Right kidney (tissue), 1 donor: Measurements from ENCODE around the gene CAB39.
"Not testable (repeated sequence)": the region's sequence is repeated elsewhere in the genome, so short reads cannot be mapped to it uniquely, and the experiment has no call there.

Experiments used
- DNase-seq: peaks from one replicate; pipeline ENCODE4 v3.0.0-alpha.2; 2016

The CAB39 gene

DNA sequence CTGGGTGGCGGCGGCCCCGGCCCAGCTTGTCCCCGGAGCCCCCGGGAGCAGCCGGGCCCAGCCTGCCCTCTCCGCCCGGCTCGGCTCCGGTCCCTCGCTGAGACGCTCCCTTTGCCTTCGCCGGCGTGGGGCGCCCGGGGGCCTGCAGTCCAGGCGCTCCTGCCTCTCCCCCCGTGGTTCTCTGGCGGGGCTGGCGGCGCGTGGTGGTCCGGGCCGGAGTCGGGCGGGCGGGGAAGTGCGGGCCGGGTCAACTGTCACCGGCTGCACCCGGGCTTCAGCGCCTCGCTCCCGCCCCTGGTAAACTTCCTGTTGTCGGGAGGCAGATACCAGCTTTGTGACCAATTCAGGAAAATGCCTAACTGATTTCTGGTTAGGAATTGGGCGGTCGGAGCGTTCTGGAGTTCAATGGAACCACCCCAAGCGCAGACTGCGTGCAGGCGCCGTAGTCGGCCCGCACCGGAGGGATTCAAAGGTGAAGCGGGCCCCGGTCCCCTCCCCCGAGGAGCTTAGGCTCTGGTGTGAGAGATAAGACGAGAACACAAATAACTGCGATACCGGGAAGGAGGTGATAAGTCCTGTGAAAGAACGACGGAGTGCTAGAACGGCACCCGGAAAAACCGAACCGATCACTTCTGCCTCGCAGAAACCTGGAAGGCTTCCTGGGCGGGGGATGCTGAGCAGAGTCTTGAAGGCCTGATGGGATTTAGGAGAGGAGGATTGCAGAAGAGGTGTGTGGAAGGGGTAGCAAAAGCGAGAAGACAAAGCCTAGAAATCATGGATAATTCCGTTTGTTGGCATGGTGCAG lies 891 bp downstream of the CAB39 start:
- DNase-seq, result peak; percentile 78

DNA sequence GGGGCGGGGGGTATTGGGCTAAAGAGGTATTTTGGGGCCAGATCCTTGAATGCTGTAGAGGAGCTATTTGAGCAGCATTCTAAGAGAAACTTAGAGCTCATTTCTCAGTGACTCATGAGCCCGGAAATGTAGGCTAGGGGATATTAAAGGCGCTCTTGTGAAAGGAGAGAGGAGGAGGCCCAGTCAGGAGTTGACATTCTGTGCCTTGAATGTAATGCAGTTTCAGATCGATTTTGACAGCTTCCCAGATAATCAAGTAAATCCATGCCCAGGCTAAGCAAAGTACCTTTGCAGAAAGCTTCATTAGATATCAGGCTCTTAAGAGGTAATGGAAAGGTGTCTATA lies 1.5 kb downstream of the CAB39 start:
- no peak for DNase-seq

DNA sequence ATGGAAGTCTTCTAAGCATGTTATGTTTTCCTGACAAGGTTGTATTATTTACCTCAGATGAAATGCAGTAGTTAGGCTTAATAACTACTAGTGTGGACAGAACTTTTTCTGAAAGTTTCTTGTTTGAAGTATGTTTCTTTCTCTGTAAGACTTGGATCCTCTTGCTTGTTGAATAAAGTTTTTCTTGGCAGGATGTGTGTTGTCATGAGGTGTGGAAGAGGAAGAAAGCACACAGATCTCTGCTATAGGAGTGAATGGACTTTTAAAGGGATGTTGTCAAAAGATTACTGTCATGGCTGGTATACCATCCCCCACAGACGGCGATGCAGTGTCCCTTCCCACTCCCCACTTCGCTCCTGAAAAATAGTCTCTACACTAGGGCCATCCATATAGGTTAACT lies 2.6 kb downstream of the CAB39 start:
- DNase-seq, result no peak

DNA sequence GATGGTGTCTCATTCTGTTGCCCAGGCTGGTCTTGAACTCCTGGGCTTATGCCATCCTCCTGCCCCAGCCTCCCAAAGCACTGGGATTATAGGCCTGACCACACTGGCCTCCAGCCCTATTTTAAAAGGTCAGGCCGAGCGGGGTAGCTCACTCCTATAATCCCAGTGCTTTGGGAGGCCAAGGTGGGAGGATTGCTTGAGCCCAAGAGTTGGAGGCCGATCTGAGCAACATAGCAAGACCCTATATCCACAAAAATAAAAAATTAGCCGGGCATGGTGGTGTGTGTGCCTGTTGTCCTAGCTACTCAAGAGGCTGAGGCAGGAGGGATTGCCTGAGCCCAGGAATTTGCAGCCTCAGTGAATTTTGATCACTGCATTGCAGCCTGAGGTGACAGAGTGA lies 3.9 kb downstream of the CAB39 start:
- DNase-seq, result no peak

DNA sequence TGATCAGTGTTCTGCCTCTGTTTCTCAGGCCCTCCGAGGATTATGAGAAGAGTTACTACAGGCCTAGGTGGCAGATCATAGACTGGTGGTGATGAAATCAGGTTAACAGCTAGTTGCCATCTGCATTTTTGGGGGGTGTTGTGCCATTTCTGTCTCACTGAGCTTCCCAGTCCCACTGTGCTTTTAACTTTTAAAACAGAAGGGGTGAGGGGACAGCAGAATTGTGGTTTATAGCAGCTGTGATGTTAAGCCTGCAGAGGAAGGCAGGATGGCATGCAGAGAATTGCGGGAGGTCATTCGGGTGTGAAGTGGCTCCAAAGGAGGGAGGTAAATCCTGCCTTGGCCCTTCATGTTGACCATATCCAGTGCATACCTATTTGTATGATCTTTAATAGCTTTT lies 5.0 kb downstream of the CAB39 start:
- peak; percentile 31 for DNase-seq

DNA sequence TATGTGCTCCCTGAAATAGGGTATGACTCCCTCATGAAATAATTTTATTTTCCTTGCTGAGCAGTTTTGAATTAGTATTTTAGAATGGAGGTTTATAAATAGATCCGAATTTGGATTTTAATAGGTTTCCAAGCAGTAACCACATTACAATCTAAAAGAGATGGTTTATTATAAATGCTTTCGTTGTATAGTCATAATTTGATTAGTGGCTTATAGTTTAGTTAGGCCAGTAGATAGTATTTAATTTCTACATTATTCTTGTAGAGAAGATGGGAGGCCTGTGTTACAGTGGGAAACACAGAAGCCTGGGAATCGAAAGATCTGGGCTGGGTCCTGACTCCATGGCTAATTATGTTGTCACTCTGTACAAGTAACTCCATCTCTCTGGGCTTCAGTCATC lies 6.7 kb downstream of the CAB39 start:
- no peak for DNase-seq

DNA sequence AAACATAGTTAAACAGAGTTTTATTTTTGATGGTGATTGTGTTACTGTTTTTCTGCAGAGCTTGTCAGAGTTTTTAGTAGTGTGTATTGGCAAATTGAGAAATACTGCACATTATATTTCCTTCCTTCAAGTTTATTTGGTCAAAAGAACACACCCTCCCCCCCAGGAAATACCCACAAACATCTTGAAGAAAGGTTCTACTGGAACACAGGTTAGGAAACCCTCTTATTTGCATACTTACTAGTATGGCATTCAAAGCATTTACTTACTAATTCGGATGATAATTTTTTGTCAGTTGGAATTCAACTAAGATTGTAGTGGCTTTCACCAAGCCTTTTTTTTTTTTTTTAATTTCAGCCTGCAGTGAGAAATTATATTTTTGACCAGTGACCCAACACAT lies 9.1 kb downstream of the CAB39 start:
- no peak for DNase-seq

DNA sequence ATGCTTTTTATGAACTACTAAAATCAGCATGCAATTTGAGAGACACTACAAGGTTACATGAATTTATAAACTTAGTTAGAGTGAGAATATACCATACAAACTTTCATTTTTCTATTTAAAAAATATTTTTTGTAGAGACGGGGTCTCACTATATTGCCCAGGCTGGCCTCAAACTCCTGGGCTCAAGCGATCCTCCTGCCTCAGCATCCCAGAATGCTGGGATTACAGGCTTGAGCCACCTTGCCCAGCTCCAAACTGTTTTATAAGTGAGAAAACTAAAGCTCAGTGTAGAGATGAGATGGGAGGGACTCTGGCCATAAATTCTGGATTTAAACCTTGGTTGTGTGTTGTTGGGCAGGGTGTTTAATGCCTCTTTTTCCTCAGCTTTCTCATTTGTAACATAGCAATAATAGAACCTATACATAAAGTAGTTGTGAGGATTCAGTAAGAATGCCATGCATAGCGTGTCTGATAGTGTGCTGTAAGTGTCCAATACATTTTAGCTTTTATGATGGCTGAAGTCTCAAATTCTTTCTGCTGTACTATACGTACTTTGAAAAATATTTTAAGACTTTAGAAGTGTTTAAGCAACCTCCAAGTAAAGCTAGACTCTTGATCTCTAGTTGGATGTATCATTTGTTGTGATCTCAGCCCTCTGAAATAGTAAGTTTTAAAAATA lies 9.7 kb downstream of the CAB39 start:
- DNase-seq, result no peak

DNA sequence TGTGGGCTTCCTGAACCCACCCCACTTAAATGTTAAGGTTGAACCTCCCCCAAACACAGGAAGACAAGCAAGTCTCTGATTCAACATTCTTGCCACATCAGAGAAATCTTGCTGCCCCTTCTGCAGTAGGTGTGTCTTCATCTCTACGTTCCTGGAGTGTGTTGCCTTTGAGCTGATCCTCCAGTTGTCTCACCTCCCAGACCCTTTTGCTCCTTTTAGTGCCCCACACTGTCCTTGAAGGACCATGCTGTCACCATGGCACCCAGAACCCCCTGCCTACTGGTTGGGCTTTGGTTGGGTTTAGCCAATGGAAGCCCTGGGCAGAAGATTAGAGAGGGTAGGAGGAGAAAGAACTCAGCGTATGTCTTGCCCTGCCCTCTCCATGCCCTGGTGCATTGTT lies 10.7 kb downstream of the CAB39 start:
- no peak for DNase-seq

DNA sequence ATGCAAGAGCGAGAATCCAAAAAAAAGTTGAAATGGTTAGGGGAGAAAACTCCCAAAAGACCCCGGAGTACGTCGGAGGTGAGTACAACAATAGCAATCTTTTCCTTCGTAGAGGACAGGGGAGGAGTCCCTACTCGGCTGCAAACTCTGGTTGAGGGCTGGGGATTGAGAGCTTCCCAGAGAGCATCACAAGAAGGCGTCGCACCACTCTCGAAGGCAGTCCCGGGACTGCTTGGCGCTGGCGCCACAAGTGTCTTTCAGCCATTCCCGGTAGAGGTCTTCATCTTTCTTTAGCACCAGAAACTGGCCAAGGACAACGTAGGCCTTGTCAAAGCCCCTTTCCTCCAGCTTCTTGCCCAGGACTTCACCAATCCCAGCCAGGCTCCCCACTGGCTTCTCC lies 12.3 kb downstream of the CAB39 start:
- not testable (repeated sequence) for DNase-seq

DNA sequence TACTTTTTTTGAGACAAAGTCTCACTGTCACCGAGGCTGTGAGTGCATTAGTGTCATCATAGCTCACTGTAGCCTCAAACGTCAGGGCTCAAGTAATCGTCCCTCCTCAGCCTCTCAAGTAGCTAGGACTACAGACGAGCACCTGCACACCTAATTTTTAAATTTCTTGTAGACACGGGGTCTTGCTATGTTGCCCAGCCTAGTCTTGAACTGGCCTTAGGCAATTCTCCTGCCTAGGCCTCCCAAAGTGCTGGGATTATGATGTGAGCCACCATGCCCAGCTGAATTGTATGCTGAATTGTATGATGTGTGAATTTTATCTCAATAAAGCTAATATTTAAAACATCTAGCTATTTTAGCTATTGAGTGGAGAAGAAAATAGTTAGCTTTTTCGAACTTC lies 18.9 kb downstream of the CAB39 start:
- DNase-seq, result no peak

DNA sequence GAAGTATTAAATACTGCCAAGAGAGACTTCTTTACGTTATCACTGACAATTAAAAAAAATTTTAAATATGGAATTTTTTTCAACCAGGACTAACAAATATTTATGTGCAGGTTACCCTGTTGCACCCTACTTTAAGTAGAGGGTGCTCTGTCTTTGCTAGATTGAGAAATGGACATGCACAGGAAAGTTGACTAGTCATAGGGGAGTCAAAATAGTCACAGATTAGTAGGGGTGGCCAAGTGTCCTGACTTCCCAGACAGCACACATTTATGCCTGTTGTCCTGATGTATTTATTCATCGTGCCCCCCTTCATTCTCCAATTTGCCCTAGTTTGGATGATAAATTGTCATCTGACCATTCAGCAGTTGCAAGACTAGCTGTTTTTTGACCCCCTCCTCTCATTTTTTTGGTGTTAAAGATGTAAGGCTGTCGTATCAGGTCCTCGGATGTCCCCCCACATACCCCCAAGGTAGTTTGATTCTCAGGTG lies 20.3 kb downstream of the CAB39 start:
- no peak for DNase-seq

DNA sequence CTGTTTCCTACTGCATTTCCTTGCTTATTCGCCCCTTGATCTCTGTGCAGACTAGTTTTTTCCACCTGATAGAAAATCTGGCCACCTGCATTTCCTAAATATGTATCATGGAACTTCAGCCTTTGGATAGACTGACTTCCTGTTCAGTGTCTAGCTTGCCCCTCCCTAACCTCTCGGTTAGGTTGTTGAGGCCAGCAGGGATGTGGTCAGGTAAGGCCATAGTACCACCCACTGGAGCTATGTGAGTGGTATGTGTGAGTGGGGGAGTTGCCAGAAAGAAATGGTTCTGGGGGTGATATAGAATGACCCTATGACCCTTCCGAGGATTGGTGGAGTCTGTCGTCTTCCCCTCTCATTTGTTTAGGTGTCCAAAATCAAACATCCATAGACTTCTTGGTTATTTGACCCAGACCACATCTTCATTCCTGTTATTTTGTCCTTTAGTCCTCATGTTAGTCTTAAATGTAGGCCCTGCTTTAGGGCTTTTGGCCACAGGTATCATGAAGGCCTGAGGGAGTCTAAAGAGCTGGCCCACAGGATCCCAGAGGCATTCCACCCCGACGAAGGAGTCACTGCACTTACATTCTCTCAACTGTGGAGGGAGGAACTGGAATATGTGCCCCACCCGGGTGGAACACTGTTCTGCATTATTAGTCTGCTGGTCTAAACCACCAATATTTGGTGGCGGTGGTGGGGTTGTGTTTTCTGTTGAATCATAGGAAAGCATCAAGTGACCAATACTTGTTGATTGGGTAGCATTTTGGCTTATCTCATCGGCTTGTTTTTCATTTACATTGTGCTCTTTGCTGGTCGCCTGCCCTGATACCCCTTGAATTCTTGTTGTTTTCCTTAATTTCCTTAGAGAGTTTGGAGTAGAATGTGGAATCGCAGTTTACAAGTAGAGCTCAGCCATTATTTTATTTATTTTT lies 21.9 kb downstream of the CAB39 start:
- no peak for DNase-seq

DNA sequence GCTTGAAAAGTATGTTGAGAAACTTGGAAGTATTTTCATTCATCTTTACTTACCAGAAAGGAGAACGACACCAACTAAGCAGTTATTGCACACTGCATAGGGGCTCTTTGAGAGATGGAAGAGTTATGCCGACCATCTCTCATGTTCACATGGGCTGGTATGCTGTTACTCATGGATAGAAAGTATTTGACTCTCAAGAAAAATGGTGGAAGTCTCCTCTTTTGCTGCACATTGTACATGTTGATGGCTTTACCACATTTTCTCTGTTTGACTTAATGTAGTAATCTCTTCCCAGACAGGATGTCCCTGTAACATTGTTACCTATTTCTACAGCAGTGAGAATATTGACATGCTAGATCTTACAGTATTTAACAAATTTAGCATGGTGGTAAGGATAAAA lies 23.2 kb downstream of the CAB39 start:
- no peak for DNase-seq

DNA sequence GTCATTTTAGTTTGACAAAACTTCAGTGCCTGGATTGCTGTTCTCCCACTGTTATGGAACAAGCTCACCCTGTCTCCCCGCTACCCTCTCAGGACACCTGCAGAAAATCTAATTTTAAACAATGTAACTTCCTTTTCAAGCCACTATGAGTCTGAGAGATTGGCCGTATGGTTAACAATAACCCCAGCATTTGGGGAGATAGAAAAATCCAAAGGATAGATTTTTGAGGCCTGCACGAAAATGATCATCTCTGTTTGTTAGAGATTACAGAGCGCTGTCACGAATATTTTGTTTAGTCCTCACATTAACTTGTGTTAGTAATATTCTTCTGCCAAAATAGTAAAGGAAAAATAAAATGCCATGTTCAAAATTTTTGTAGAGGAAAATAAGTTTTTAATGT lies 24.7 kb downstream of the CAB39 start:
- DNase-seq, result no peak

DNA sequence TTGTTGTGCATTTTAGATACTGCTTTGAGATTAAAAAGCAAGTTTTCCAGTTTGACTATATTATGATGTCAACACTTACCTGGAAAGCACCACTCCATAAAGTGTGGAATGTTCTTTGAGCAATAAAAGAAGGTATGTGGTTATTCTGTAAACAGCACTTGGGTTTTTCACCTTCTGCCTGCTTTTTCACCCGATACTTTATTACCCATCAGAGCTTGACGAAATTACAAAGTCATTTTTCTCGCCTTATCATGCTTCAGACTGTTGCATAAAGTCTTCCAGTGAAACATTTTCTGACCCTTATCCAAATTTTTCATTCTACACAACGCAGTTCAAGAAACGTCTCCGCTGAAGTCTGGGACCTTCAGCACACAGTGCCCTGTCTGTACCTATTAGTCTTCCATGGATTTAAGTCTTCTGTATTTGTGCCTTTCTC lies 25.2 kb downstream of the CAB39 start:
- no peak for DNase-seq

DNA sequence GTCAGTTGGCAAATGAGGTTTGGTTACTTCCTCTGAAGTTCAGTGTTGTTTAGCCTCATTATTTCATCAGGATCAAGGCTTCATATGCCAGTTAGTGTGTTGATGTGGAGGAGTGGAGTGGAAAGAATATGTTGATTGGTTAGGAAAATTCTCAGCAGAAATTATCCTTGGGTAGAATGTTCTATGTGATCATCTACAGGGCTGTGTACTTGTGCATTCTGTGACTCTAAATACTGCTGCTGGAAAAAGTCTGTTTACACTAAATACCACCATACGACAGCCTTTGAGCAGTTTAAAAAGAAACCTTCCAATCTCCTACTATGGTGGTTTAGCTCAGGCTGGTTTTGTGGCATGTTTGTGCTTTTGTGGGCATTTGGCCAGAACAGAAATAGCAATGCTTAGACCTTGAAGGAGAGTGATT lies 25.8 kb downstream of the CAB39 start:
- no peak for DNase-seq

DNA sequence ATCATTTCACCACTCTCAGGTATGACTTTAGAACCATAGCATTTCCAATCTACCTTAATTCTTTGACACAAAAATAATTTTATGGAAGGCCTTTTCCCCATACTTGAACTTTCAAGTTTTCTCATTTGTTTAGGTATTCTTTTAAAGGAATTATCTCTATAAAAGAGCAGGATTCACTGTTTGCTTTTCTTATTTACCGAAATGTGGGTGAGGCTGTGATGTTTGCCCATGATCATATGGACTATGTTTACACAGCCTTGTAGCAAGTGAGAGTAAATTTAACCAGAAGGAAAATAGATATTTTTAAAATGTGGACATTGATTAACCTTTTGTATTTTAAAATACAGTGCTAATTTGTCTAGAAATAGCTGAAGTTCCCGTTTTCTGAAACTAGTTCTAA lies 26.3 kb downstream of the CAB39 start:
- no peak for DNase-seq

DNA sequence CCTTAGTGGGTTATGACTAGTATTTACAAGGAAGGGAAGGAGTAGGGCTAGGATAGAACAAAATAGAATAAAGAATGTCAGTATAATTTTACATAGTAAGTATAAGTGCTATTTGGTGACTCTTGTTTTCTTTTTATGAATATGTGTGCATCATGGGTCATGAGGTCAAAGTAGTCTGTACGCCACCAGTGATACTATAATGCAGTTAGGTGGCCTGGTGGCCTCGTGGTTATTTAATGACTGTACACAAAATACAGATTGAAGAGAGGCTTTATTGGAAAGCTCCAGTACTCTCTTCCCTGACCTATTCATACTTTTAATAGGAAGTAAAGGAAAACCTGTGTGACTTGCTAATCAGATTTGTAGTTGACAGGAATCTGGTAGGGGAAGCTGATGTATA lies 27.3 kb downstream of the CAB39 start:
- no peak for DNase-seq

DNA sequence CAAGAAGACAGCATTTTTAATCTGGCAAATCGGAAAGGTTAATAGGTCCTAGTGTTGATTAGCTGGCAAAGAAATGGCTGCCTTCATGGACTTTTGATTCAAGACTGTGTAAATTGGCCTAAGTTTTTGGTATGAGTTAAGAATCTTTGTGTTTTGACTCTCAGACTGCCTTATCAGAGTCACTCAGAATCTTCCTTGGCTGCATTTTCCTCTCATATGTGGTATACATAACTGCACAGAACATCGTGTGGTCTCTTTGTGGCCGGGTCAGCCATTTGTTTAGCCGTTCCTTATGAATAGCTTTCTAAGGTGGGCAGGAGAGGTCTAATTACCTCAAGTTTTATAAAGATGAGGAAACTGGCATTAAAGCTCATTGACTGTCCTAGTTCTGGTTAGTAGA lies 30.1 kb downstream of the CAB39 start:
- no peak for DNase-seq

DNA sequence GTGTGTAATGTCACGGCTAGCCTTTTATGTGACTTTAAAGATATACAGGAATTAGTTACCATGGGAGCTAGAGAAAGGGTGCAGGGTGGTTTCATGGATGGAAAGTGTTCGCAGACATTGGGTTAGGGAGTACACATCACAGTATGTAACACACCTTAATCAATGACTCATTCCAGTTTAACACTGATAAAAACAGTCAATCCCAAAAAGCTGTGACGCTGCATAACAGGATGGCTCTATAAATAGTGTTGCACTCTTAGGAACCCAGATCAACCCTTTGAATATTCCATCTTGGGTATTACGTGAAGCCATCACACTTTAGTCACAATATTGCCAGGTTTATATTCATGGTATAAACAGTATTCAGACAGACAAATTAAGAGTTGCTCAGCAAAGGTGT lies 33.6 kb downstream of the CAB39 start:
- DNase-seq, result no peak

DNA sequence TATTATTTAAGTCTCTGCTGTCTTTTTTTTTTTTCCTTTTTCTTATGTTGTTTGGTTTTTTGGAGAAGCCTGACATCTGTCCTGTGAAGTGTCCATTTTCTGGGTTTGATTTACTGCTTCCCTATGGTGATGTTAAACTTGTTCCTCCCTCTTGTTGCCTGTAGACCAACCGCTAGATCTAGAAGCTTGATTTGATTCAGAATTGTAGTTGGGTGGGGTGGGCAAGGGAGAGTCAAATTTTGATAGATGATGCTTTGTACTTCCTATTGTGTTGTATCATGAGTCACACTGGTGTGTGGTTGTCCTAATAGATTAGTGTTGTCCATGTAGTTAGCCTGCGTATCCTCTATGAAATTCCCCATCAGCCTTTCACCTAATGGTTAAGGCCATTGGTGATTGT lies 35.4 kb downstream of the CAB39 start:
- no peak for DNase-seq

DNA sequence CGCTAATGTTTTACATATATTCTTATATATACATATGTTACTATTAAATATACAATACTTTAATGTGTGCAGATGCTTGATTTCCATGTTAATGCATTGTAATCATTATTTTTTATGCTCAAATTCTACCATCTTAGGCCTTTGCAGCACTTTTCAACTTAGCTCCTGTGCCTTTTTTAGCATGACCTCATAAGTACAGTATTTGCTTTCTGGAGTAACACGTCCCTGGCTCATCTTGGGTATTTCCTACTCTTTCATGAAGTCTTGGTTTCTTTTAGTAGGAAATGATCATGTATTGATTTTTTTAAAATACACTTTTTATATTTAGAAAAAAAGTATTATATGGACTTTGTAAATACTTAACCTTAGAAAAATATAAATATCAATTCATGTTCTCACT lies 36.5 kb downstream of the CAB39 start:
- no peak for DNase-seq
